HG03280 (cell line): ENCODE measurements around the gene ZBTB43.

ENCODE experiments used
- ATAC-seq: cut with Tn5 transposase; IDR thresholded peaks from one replicate; pipeline ENCODE4 v1.9.1; 2021; ENCODE audit warnings: mild to moderate bottlenecking, moderate library complexity; ENCODE audit not compliant: unreplicated experiment

Gene ZBTB43

DNA sequence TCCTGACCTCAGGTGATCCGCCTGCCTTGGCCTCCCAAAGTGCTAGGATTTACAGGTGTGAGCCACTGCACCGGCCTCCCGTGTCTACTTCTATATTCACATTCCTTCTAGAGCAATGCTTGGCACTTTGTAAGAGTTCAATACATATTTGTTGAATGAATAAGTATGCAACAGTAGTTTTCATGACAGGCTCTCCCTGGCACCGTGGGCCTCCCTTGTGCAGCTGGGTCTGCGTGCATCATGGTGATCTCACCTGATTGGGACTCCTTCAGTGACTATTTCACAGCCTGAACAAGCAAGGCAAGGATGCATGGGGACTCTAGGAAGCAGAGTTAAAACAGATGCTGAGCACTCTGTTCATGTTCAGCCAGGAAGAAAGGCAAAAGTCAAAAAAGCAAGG, 48.8 kb downstream of the ZBTB43 start:
- no peak for ATAC-seq

DNA sequence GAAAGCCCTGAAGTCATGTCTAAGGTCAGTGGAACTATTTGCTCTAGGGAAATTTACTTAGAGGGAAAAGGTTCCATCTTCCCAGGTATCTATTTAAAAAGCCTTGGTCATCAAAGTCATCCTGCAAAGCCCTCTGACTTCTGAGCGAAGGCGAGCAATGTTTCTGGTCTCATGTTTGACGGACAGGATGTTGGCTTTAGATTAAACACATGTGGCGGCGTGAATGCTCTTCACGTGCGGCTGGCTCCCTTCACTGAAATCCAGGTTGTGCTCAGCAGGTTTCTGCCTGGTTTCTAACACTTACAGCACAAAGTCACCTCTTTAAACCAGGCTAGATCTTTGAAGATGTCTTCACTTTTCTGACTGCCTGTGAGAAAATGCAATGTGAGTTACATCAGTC, 49.9 kb downstream of the ZBTB43 start:
- no peak for ATAC-seq

DNA sequence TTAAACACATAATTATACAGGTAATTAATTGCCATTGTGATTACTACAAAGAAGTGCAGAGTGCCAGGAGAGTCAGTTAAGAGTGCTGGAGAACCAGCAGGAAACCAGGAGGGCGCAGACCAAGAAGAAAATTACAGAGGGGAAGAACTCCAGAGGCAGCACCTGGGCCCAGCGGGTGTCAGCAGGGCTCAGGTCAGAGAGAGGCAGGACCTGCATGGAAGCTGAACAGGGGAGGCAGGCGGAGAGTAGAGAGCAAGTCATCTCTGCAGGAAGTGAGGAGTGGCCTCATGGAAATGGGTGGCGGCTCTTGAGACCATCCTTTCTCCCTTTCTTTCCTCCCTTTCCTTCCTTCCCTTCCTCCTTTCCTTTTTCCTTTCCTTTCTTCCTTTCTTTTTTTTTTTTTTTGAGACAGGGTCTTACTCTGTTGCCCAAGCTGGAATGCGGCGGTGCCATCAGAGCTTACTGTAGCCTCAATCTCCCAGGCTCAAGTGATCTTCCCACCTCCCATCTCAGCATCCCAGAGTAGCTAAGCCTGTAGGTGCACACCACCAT, 51.6 kb downstream of the ZBTB43 start:
- ATAC-seq = no peak

DNA sequence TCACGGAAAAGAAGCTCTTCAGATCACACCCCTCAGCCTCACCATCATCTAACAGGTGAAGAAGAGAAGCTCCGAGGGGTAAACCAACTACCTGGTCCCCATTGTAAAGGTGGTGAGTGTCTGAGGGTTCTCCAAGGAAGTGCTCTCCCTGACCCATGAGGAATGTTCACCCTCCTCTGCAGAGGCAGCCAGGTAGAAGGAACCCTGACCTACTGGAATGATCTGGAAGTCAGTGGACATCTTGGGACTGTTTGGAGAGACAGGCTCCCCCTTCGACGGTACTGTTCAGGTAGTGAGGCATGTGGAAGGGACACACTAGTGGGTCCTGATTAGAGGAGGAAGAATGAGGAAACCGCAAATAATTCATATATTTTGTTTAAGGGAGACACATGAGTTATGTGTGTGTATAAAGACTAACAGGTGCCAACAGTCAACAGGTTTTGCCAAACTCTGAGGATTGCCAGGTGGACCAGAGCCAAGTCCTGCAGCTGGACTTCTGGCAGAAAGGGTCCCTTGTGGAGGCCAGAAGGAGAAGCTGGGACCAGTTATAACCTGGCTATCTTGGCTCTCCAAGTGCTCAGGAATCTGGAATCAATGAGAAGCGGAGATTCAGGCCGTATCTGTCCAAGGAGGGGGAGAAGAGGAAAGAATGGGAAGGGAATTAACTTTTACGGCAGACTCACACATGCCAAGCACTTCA, 52.6 kb downstream of the ZBTB43 start:
- ATAC-seq = no peak

DNA sequence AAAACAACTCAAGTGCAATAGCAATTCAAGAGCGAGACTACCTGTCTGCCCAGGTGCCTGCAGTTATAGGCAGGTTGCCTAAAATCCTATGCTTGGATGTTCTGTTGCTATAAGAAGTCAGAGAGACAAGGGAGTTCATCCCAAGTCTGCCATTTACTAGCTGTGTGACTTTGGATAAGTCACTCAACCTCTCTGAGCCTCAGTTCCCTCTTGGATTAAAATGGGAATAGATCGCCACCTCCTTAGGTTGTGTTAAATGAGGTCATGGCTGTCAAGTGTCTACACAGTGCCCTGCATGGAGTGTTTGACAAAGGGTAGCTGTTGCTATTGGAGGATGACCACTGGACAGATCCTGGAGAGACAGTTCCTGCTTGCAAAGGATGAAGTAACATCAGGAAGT, 54.3 kb downstream of the ZBTB43 start:
- no peak for ATAC-seq

DNA sequence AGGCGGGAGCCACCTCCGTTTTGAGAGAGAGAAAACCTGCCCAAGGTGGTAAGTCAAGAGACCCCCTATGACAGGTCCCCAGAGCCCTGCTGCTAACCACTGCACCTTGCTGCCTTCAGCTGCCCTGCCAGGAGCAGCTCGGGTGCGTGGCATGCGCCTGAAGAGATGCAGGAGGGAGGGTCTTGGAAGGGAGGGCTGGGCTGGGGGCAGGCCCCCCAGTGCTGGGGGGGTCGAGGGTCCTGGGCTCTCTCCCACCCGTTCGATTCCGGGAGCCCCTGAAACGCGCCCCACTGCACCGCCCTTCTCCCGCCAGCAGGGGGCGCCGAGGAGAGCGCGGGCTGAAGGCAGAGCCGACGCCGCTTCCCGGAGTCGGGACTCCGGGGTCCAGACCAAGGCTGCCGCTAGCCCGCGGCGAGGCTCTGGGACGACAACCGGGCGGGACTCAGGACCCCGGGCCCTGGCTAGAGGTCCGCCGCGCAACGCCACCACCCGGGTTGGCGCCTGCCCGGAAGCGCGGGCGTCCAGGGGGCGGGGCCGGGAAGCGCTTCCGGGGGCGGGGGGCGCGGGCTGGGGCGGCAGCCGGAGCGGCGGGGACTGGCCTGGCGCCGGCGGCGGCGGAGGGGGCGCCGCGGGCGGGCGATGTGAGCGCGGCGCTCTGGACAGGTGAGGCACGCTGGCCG, 55.4 kb downstream of the ZBTB43 start, which contains the start of gene ZBTB34:
ZBTB34 (plus strand) TSS at position 563 of the 680 bp plus-strand sequence. CDS start 18,761 bp downstream, outside the sequence.
- peak; percentile 72 for ATAC-seq

DNA sequence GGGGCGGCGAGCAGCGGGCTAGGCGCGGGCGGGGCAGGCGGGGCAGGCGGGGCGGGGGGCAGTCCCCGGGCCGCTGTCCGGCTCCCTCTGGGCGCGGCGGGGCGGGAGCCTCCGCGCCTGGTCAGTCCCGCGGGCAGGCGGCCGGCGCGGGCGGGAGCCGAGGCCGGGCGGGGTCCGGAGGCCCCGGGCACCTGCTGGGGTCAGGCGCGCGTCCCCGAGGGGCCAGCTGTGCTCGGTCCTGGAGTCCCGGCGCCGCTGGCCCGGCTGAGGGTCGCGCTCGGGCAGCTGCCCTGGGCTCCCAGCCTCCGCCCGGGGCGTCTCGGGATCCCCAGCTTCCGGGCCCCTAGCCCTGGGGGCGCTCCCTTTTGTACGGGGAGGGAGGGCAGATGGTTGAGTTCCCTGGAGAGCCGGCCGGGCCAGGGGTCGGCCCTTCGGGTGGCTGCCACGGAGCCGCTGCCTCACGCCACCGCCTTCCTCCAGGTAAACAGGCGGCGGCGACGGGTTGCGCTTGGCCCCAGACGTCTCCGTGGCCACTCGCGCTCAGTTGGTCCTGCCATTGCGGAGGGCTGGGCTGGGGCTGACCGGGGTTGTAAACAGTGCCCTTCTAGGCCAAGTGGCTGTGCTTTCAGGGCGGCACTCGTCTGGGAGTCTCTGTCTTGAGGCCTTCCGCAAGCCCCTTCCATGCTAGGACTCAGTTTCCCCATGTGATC, 56.1 kb downstream of the ZBTB43 start:
- ATAC-seq = peak; percentile 28

DNA sequence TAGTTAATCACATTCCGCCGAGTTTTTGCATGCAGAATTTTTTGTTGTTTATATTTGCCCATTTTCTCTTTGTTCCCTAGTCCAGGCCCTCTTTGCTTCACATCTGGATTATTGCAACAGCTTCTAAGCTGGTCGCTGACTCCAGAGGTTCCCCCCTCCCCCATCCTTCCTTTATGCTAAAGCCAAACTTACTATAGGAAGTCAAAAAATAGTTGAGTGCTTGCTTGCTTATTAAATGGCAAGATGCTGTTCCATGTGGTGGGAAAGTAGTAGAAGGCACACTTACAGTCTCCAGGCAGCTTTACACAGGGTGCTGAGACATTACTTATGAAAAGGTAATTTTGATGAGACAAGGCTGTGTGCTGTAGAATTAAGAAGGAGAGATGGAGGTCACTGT, 56.9 kb downstream of the ZBTB43 start:
- no peak for ATAC-seq

DNA sequence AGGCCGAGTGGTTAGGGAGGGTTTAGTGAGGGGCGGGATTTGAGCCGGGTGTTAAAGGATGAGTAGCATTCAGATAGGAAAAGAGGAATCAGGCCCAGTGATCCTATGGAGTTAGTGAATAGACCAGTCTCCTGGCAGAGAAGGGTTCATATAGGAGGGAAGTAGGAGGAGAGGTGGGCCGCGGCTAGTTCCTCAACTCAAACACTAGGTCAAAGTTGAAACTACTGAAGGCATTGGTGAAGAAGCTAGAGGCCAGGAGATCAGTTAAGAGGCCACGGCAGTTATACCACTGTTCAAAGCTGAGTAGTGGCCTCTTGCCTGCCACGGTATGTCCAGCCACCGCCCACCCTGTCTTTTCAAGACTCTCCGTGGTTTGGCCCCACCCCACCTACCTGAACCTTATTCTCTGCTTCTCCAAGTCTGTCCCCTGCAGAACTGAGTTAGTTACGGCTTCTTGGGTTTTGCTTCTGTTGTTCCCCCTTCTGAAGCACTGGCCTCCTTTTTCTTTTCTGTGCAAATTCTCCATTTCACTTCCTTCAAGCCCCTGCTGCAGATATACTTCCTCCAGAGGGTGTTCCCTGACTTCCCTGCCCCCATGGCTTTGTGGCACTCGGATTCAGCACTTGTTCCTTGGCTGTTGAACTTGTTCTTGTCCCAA, 57.4 kb downstream of the ZBTB43 start:
- no peak for ATAC-seq

DNA sequence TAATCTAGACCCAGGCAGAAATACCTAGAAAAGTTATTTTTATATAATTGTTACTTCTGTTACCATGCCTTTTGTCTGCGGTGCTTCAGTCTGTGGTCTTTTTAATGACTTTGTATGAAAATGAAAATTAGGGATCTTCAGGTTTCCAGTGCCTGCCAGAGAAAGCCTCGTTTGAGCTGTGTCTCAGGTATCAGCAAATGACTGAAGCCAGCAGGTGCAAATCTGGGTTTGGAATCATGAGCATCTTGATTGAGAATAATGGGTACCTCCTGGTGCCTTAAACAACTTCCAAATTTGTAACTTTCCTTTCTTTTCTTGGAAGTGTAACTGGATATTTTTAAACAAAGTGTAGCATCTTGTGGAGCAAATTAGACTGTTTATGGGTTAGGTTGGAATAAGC, 59.9 kb downstream of the ZBTB43 start:
- ATAC-seq = no peak

DNA sequence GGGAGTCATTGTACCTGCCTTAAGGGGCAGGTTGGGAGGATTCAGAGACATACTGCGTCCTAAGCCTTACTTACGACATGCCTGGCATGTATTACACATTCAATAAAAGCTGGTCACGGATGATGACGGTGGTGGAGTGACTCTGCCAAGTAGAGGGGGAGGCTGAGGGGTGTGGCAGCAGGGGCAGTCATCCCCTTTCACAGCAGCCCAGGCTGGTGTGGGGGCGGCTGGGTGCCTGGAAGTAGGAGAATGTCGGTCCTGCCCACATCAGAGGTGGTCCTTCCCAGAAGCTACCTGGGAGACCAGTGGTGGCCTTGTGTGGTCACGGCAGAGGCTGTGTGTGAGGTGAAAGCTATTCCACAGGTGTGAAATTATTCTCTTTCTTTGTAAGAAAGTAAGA, 64.5 kb downstream of the ZBTB43 start:
- no peak for ATAC-seq

DNA sequence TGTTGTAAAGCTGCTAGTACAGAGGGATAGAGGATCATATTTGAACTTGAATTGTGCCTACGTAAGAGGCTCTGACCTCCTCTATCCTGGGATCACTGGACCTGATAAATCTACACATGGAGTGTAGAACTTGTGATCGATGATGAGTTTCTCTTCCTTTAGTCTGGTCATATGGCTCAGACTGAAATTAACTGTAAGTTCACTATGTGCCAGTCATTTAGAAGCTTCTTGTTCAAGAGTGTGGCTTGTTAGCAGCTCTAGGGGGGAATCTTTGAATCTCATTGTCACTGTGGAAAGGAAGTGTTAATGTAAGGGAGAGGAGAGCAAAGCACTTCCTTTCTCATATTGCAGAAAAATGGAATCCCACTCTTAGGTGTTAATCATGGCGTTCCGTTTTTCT, 67.7 kb downstream of the ZBTB43 start:
- no peak for ATAC-seq

DNA sequence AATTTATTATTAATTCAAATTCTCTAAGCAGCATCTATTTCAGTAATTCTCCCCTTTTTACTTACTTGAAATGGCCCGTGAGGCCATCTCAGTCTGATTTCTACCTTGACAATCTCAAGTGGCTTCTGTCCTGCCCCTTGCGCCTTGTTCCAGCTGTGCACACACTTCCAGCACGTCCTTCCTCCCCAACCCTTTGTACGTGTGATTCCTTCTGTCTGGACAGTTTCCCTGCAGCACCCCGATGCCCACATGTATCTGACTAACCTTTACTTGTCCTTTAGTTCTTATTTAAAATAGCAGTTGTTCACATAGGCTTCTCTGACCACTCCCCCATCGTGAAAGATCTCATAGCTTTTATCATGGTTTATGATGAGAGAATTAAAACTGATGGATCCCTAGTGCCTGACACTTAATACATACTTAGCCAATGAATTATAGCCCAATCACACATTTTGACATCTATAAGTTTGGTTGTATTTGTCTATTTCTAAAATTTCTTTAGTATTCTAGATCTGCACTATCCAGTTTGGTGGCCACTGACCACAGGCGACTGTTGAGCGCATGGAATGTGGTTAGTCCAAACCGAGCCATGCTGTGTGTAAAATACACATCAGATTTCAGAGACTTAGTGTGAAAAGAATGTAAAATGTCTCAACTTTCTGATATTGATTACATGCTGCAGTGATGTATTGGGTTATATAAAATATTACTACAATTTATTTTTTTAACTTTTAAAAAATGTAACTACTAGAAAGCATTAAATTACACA, 69.9 kb downstream of the ZBTB43 start:
- ATAC-seq = no peak

DNA sequence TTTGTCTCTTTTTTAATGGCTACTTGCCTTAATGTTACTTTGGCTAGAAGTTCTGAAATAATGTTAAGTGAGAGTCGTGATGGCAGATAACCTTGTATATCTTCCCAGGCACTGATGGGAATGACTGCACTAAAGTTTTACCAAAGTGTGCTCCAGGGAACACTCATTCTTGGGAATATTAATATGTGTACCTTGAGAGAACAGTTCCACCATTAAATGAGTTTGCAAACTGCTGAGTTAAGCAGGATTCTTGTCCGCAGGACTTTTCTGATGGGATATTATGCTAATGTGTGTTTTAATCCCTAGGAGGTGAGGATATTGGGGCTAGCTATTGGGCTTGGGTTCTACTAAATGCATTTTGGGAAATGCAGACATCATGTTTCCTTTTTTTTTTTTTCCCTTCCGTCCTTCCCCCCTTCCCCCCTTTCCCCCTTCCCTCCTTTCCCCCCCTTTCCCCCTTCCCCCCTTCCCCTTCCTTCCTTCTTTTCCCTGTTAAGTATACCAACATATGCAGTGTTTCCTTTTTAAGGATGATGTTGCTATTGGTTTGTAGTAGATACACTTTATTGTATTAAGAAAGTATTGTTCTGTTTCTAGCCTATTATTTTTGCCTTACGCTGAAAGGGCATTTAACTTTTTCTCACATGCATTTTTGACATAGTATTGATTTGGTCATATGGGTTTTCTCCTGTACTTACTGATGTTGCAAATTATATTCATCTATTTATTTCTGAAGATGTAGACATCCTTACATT, 71.1 kb downstream of the ZBTB43 start:
- ATAC-seq = no peak

DNA sequence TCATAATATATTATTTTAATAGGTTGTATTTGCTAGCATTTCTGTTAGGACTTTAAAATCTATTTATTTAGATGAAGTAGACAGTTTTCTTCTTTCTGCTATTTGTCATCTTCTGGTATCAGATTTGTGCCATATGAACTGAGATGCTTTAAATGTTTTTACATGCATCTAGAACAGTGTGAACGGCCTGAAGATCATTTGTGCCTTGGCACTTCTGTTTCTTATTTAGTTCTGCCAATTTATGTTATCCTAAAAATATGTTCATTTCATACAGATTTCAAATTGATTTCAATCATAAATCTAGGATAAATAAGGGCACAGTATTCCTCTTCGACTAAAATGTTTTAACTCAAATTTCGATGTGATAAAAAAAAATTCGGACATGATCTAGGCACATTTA, 71.7 kb downstream of the ZBTB43 start:
- no peak for ATAC-seq

DNA sequence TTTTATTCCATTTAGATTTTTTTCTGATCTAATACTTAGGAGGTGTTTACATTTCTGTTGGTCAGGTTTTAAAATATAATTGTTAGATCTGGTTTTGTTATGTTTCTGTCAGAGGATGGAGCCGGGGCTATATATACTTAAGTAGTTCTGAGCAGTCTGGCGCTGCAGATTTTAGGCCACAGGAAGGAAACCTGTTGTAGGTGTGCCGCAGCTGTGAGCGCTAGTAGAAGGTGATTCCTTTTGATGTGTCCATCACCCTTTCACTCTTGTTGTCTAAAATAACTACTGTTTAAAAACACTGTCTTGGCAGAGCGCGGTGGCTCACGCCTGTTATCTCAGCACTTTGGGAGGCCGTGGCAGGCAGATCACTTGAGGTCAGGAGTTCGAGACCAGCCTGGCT, 72.6 kb downstream of the ZBTB43 start:
- ATAC-seq = no peak

DNA sequence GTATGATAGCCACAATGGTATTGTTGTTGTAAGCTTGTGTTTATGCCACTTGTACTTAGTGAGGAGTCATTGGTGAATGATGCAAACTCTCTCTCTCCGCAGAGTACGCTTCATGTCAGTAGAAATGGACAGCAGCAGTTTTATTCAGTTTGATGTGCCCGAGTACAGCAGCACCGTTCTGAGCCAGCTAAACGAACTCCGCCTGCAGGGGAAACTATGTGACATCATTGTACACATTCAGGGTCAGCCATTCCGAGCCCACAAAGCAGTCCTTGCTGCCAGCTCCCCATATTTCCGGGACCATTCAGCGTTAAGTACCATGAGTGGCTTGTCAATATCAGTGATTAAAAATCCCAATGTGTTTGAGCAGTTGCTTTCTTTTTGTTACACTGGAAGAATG, 74.4 kb downstream of the ZBTB43 start:
- no peak for ATAC-seq

DNA sequence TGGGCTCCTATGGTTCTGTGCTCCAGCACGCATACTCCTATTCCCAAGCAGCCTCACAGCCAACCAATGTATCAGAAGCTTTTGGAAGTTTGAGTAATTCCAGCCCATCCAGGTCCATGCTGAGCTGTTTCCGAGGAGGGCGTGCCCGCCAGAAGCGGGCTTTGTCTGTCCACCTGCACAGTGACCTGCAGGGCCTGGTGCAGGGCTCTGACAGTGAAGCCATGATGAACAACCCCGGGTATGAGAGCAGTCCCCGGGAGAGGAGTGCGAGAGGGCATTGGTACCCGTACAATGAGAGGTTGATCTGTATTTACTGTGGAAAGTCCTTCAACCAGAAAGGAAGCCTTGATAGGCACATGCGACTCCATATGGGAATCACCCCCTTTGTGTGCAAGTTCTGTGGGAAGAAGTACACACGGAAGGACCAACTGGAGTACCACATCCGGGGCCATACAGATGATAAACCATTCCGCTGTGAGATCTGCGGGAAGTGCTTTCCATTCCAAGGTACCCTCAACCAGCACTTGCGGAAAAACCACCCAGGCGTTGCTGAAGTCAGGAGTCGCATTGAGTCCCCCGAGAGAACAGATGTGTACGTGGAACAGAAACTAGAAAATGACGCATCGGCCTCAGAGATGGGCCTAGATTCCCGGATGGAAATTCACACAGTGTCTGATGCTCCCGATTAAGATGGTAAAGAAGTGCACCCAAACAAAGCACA, 75.5 kb downstream of the ZBTB43 start:
- ATAC-seq = no peak

DNA sequence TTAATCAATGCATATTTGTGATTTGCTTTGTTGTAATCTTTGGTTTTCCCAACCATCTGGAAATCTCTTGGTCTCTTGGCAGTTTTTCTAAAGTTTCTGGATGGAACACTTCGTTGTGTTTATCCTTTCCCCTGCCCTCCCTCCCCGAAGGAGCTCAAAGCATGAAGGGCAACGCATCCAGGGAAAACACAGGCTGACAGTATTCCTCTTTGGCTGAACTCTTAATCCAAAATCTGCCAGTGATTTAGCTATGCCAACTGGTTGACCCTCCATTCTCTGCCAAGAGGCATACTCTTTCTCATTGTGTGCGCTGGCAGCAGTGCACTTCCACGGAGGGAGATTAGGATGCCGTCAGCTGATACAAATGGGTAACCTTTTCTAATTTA, 76.1 kb downstream of the ZBTB43 start:
- no peak for ATAC-seq
